HPDE6-E6E7 (cell line): ENCODE data around the gene GABRP.

Experiments
- DNase-seq: peaks from one replicate; pipeline ENCODE4 v3.0.0; 2011; ENCODE audit warnings: missing footprints; ENCODE audit errors: extremely low spot score

The GABRP gene

GRCh38 chr5:170861667-170861916 lies 78.1 kb downstream of the GABRP start:
- DNase-seq: no peak

- peak; percentile 73 for DNase-seq
Measured at GRCh38 chr5:170861917-170862766, 78.6 kb downstream of the GABRP start, which contains the start of gene RANBP17. RANBP17 (plus strand) TSS chr5:170862018.

- DNase-seq: no peak
Measured at GRCh38 chr5:170863646-170864045, 80.1 kb downstream of the GABRP start.
